Smooth muscle cell (in vitro differentiated cells): Measurements from ENCODE around the gene EEFSEC. TPM values are rescaled to one million over a fixed set of nuclear protein-coding genes. Genes with fewer than 3 reads are reported as not detected.

Experiments used
- DNase-seq: peaks from one replicate; lab custom pipeline; 2025; ENCODE audit not compliant: unreplicated experiment; lab: John Stamatoyannopoulos, UW
- H2AFZ ChIP-seq: fragments of 200-600 bp; sonication (generic); 2 replicates; pipeline ENCODE4 v1.6.0; 2016; ENCODE audit warnings: antibody characterized with exemption, low read depth, mild to moderate bottlenecking
- H3F3A ChIP-seq: fragments of 200-600 bp; sonication (generic); 2 replicates; pipeline ENCODE4 v1.6.0; 2017; ENCODE audit warnings: antibody characterized with exemption, low read depth
- H3K27ac ChIP-seq: fragments of 200-600 bp; sonication (generic); 2 replicates; pipeline ENCODE4 v1.5.1; 2016; ENCODE audit warnings: low read depth, mild to moderate bottlenecking
- H3K27me3 ChIP-seq: fragments of 200-600 bp; sonication (generic); 2 replicates; pipeline ENCODE4 v1.6.1; 2016; ENCODE audit warnings: low read depth, mild to moderate bottlenecking
- H3K36me3 ChIP-seq: fragments of 200-600 bp; sonication (generic); 2 replicates; pipeline ENCODE4 v1.5.1; 2016; ENCODE audit warnings: low read depth
- H3K4me1 ChIP-seq: fragments of 200-600 bp; sonication (generic); 2 replicates; pipeline ENCODE4 v1.5.1; 2016; ENCODE audit warnings: low read depth
- H3K4me2 ChIP-seq: fragments of 200-600 bp; sonication (generic); 2 replicates; pipeline ENCODE4 v1.6.0; 2016; ENCODE audit warnings: mild to moderate bottlenecking
- H3K4me3 ChIP-seq: fragments of 200-600 bp; sonication (generic); 2 replicates; pipeline ENCODE4 v1.5.1; 2016; ENCODE audit warnings: mild to moderate bottlenecking
- H3K79me2 ChIP-seq: fragments of 200-600 bp; sonication (generic); 2 replicates; pipeline ENCODE4 v1.6.0; 2016; ENCODE audit warnings: low read depth, mild to moderate bottlenecking
- H3K9ac ChIP-seq: fragments of 200-600 bp; sonication (generic); 2 replicates; pipeline ENCODE4 v1.6.0; 2016; ENCODE audit warnings: low read depth
- H3K9me3 ChIP-seq: fragments of 200-600 bp; sonication (generic); replicated peaks from 2 replicates; pipeline ENCODE4 v1.5.1; 2016; ENCODE audit warnings: low read depth
- H4K20me1 ChIP-seq: fragments of 200-600 bp; sonication (generic); 2 replicates; pipeline ENCODE4 v1.6.0; 2016; ENCODE audit warnings: low read depth
- WGBS: methylation state at CpG from one replicate; pipeline ENCODE4 v1.1.7; 2016; ENCODE audit warnings: low lambda C conversion rate; 5-methylcytosine and 5-hydroxymethylcytosine counted together
- polyA plus RNA-seq: library from polyadenylated mRNA; unstranded; fragments of >200 nt; fragmentation: Nextera tagmentation; extraction: Ambion mirVana; gene quantifications from 2 replicates; pipeline ENCODE4 v1.2.1, GENCODE V29; 2016
- total RNA-seq: library from RNA; depleted of rRNA; stranded (reverse); fragments of >200 nt; gene quantifications from 2 replicates; pipeline ENCODE4 v1.2.3, GENCODE V29; 2014
- TF ChIP-seq, protein P1 (sequence below): fragments of 200-600 bp; sonication (generic); IDR thresholded peaks from 2 replicates; pipeline ENCODE4 v1.5.1; 2017; ENCODE audit warnings: borderline replicate concordance, mild to moderate bottlenecking, antibody characterized with exemption; ENCODE audit not compliant: insufficient read depth, poor library complexity, severe bottlenecking

EEFSEC gene
- total and polyA plus RNA-seq, 2 experiments from 2014 or later, result 12.4 to 17.1 TPM

DNA sequence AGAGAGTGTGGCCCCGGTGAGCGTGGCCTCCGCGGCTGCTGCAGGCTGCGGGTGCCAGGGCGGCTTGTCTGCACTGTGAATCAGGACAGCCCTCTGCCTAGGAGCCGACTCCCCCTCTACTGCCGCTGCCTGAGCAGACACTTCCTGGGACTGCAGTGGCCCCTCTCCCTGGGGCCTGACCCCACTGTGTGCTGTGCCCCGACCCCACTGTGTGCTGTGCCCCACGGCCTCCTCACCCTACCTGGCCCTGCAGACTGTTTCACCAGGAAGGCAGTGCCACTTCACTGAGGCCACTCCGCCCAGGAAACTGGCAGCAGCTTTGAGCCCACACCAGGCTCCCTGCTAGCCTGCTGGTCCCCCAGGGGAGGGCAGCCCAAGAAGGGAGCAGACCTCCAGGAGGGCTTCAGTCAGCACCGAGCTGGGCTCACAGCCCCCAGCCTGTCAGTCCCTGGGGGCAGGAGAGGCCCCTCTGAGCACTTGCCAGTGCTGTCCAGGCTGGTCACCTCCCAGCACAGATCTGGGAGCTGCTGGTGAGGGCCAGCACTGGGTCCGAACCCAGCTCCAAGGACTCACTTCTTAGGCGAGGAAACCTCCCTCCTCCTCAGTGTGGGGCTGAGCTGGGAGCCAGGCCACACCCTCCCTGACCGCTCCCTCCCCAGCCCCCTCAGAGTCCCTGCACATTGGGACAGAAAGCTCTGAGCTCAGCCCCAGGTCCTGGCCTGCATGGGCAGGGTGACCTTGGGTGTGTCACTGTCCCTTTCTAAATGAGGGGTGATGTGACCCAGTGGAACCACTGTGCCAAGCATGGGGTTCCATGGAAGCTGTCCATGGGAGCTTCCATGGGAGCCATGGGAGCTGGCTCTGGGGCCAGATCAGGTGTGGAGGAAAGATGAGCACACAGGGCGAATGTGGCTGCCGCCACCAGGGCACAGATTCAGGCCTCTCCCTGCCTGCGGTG is 256.6 kb downstream of the EEFSEC start:
- Histone ChIP-seq H3K27me3 (no peaks in the 10 kb centered on the region), H3K9me3 (no peaks in the 10 kb centered on the region), H4K20me1 (peaks cover 6% of the 10 kb centered on the region), H2AFZ (no peak overlapping the region), H3F3A (no peaks in the 10 kb centered on the region), H3K27ac (no peak overlapping the region), H3K4me3 (no peak overlapping the region), H3K79me2 (no peaks in the 10 kb centered on the region), H3K36me3 (no peaks in the 10 kb centered on the region), H3K4me1 (no peaks in the 10 kb centered on the region), H3K4me2 (no peak overlapping the region), H3K9ac (no peak overlapping the region)
- TF ChIP-seq, protein P1, sequence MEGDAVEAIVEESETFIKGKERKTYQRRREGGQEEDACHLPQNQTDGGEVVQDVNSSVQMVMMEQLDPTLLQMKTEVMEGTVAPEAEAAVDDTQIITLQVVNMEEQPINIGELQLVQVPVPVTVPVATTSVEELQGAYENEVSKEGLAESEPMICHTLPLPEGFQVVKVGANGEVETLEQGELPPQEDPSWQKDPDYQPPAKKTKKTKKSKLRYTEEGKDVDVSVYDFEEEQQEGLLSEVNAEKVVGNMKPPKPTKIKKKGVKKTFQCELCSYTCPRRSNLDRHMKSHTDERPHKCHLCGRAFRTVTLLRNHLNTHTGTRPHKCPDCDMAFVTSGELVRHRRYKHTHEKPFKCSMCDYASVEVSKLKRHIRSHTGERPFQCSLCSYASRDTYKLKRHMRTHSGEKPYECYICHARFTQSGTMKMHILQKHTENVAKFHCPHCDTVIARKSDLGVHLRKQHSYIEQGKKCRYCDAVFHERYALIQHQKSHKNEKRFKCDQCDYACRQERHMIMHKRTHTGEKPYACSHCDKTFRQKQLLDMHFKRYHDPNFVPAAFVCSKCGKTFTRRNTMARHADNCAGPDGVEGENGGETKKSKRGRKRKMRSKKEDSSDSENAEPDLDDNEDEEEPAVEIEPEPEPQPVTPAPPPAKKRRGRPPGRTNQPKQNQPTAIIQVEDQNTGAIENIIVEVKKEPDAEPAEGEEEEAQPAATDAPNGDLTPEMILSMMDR, result no peak
- WGBS, result 90% methylated on average over 16 of the region's 18 CpGs
- no peak for DNase-seq

DNA sequence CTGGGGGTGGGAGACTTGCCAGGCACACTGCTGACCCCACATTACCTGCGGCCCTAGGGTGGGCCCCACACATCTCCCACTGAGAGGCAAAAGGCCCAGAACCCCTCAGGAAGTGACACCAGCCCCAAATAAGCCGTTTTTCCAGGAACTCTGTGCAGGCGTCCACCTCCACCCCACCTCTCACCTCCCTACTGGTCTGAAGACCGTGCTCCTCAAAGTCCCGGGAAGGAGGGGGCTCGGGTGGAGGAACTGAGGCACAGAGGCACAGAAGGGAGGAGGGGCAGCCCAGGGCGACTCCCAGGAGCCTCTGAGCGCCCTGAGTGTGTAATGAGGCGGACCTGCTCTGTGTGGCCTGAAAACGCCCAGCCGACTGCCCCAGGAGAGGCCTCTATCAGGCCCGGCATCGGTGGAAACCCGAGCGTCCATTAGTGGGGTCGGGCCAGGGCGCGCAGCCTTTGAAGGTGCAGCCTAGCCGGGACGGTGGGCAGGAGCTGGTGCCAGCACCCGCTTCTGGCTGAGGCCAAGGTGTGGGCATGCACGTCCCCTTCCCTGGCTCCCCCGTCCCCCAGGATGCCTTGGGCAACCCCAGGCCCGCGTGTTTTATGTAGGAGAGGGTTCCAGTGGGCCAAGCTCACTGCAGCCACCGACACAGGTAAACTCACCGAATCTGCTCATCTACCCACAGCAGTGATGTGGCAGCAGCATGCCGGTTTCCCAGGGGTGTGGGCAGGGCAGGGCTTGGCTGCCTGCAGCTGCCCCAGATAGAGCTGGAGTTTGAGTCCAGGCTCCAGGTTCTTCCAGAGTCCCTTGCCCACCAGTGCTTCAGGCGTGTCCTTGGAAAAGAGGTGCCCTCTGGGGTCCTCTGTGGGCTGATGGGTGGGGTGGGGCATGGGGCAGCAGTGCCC is 257.6 kb downstream of the EEFSEC start:
- H3K9me3 ChIP-seq, result no peaks in the 10 kb centered on the region
- H4K20me1 ChIP-seq, result no peaks in the 10 kb centered on the region
- H3K4me3 ChIP-seq, result no peak overlapping the region
- 91% methylated on average over 29 of the region's 29 CpGs for WGBS
- no peak overlapping the region for H3K9ac ChIP-seq
- no peaks in the 10 kb centered on the region for H3K36me3 ChIP-seq
- TF ChIP-seq, protein P1, result no peak
- H3K27ac ChIP-seq, result no peak overlapping the region
- no peak overlapping the region for H2AFZ ChIP-seq
- no peak for DNase-seq
- no peaks in the 10 kb centered on the region for H3K79me2 ChIP-seq
- no peaks in the 10 kb centered on the region for H3K4me1 ChIP-seq
- no peak overlapping the region for H3K4me2 ChIP-seq
- no peaks in the 10 kb centered on the region for H3K27me3 ChIP-seq
- no peaks in the 10 kb centered on the region for H3F3A ChIP-seq

DNA sequence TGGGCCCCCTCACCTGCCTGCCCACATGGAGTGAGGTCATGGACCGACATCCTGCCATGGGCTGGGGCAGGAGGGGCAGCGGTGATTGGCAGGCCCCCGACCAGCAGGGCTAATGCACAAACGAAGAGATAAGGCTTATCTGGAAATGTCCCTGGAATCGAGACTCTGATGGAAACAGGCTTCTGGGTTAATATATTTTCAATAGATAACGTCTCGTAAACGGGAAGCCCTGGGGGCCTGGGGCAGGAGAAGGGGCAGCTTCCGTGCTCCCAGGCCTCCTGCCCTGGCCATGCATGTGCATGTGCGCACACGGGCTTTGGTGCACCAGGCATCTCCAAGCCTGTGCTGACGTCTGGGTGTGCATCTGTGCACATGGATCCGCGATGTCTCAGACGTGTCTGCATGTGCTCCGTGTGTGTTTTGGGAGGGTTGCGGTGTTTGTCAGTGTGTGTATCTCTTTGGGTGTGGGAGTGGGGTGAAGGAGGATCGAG is 258.3 kb downstream of the EEFSEC start:
- H3K4me3 ChIP-seq, result no peak overlapping the region
- H2AFZ ChIP-seq, result no peak overlapping the region
- no peaks in the 10 kb centered on the region for H3F3A ChIP-seq
- no peaks in the 10 kb centered on the region for H4K20me1 ChIP-seq
- 43% methylated on average over 18 of the region's 18 CpGs for WGBS
- no peaks in the 10 kb centered on the region for H3K79me2 ChIP-seq
- TF ChIP-seq, protein P1, result no peak
- H3K4me2 ChIP-seq, result no peak overlapping the region
- H3K27ac ChIP-seq, result no peak overlapping the region
- H3K36me3 ChIP-seq, result no peaks in the 10 kb centered on the region
- no peaks in the 10 kb centered on the region for H3K27me3 ChIP-seq
- no peak for DNase-seq
- H3K9me3 ChIP-seq, result no peaks in the 10 kb centered on the region
- H3K4me1 ChIP-seq, result no peaks in the 10 kb centered on the region
- H3K9ac ChIP-seq, result no peak overlapping the region
